Fibroblast of skin of scalp (primary cell): Measurements from ENCODE around the gene ACCSL.

Source experiments
- DNase-seq: peaks from one replicate; pipeline ENCODE4 v3.0.0-alpha.2; 2013

Gene ACCSL

GRCh38 chr11:44058275-44058674 lies 10.5 kb downstream of the ACCSL start:
- DNase-seq = no peak

GRCh38 chr11:44065161-44065661 lies 17.4 kb downstream of the ACCSL start:
- no peak for DNase-seq

- peak; percentile 94 for DNase-seq
These were observed 18.3 kb downstream of the ACCSL start, which contains the start of gene ACCS for GRCh38 chr11:44065841-44066731. TSS of gene ACCS (plus strand) at chr11:44066270. CDS start at chr11:44067628, 1,358 bp downstream.

GRCh38 chr11:44066732-44067141 lies 19.0 kb downstream of the ACCSL start:
- peak; percentile 64 for DNase-seq

GRCh38 chr11:44067266-44067665 lies 19.5 kb downstream of the ACCSL start:
- no peak for DNase-seq

- no peak for DNase-seq
These were observed 20.4 kb downstream of the ACCSL start for GRCh38 chr11:44068180-44068579.

GRCh38 chr11:44071157-44071556 lies 23.4 kb downstream of the ACCSL start:
- no peak for DNase-seq

- DNase-seq = no peak
These were observed 25.2 kb downstream of the ACCSL start for GRCh38 chr11:44072757-44073658.

GRCh38 chr11:44078794-44079193 lies 31.0 kb downstream of the ACCSL start:
- DNase-seq = no peak

- no peak for DNase-seq
These were observed 31.6 kb downstream of the ACCSL start for GRCh38 chr11:44079376-44079775.

GRCh38 chr11:44080951-44081350 lies 33.2 kb downstream of the ACCSL start:
- DNase-seq = no peak

- no peak for DNase-seq
These were observed 34.9 kb downstream of the ACCSL start for GRCh38 chr11:44082645-44083044.

GRCh38 chr11:44083433-44083832 lies 35.7 kb downstream of the ACCSL start:
- DNase-seq = no peak

- no peak for DNase-seq
These were observed 36.1 kb downstream of the ACCSL start for GRCh38 chr11:44083906-44084305.

GRCh38 chr11:44085330-44085729 lies 37.5 kb downstream of the ACCSL start:
- no peak for DNase-seq

GRCh38 chr11:44088377-44088776 lies 40.6 kb downstream of the ACCSL start:
- no peak for DNase-seq

- DNase-seq = no peak
These were observed 41.1 kb downstream of the ACCSL start for GRCh38 chr11:44088871-44089270.

- no peak for DNase-seq
These were observed 42.8 kb downstream of the ACCSL start for GRCh38 chr11:44090539-44090938.

GRCh38 chr11:44094260-44094868 lies 46.6 kb downstream of the ACCSL start:
- DNase-seq = peak; percentile 81

GRCh38 chr11:44095506-44096359 lies 48.0 kb downstream of the ACCSL start, which contains the start of gene EXT2:
TSS of gene EXT2 (plus strand) at chr11:44095678. CDS start at chr11:44107713, 12,035 bp downstream.
- DNase-seq = peak; percentile 82
